NCI-H1417 treated with DMSO at 0.1 percent for 48 hours (cell line): ENCODE results near the gene UBE2QL1.

ENCODE experiments used
- DNase-seq: peaks from one replicate; lab custom pipeline; 2025; lab: John Stamatoyannopoulos, UW

Gene UBE2QL1

DNA sequence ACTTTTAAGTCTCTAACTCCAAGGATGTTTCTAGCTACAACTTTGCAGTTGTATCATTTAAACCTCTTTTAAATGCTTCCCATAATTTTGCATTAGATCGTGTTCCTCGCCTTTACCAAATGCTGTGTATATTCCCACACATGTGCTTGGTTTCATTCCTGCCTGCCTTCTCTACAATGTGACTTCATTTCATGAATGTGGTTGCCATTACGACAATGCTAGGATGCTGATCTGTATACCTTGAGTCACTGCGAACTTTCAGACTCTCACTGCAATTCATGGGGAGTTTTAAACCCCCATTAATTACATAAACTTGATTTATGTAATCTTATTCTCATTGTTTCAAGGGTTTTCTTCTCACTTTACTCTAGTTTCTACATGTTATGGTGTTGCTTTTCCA lies 50.3 kb downstream of the UBE2QL1 start:
- DNase-seq: no peak

DNA sequence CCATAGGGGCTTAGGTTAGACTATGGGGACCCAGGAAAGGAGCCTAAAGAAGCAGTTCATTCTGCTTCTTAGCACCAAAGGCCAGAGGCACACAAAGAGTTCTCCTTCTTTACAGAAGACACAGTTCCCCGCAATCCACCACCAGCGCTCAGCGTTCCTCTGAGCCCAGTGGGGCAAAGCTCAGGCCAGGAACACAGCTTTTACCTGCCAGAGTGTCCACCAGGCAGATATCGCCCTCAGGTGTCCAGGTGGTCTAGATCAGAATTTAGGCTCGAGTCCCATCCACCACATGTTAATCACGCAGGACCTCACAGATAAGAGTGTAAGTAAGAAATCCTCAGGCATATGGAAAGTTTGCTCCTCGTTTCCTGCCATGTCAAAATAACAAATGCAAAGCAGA lies 53.0 kb downstream of the UBE2QL1 start:
- DNase-seq: no peak

DNA sequence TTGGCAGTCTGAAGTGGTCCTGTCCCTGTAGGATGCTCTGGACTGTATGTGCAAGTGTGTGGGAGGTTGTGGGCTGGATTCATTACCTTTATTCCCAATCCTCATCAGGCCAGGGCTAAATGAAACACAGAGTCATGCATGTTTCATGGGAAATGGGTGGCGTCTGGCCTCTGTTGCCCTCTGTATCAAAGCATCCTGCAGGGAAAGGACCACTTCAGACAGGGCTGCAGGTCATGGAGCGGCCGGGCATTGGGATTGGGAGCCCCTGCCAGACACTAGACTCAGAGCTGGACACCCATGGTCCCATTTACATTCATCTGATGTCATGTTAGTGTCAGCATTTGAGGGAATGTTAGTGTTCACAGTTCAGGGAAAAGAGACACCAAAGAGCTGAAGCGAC lies 53.8 kb downstream of the UBE2QL1 start:
- no peak for DNase-seq

DNA sequence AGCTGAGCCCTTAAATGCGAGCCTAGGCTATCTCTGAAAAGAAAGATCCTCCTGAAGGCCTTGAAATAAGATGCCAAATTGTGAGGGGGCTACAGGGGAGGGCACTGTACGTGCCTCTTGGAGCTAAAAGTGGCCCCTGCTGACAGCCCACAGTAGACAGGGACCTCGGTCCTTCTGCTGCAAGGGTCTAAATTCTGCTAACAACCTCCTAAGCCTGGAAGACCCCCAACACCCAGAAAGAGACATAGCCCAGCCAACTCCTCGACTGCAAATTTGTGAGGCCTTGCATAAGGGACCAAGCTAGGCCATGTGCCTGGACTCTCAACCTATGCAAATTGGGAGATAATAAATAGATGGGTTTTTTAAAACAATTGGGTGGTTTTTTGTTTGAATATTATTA lies 54.7 kb downstream of the UBE2QL1 start:
- DNase-seq: no peak

DNA sequence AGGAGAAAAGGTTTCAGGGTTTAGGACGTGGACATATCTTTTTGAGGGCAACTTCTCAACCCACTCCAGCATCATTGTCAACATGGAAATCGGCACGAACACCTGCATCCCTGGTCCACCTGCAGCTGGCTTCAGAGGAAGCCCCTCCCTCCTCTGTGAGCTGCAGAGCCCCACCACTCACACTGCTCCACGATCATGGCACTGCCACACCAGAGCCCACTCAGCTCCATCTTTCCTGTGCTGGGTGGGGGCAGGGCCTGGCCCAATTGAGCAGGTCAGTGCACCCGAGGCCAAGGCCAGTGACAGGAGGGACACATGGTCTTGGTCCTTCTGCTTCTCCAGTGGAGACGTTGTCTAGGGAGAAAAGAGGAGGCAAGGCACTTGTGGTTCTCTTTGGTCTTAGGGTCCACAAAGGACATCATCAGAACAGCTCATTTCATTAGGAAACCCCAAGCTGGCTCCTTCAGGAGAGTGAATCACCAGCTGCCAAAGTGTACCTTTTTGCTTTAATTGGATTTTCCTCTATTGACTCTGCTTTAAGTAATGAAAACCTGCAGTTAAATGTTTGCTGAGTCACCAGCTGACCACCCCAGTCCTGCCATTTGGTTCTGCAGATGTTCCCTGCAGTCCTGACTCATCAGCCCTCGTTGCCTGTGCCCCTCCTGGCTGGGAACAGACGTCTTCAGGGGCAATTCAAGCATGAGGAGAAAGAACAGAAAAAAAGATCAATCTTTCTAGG lies 56.2 kb downstream of the UBE2QL1 start:
- peak; percentile 68 for DNase-seq

DNA sequence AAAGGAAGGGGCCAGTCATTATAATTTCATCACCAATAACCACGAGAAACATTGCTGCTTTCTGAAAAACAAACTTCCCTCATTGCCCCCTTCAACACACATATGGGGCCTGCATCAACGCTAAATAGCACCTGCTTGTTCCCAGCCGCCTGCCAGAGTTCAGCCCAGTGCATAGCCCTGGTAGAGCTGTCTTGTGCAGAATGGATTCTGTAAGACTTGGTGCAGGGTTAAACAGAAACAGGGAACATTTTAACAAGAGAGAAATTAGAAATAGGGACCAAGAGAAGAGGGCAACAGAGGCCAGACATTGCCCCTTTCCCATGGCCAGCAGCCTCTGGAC lies 56.7 kb downstream of the UBE2QL1 start:
- no peak for DNase-seq

DNA sequence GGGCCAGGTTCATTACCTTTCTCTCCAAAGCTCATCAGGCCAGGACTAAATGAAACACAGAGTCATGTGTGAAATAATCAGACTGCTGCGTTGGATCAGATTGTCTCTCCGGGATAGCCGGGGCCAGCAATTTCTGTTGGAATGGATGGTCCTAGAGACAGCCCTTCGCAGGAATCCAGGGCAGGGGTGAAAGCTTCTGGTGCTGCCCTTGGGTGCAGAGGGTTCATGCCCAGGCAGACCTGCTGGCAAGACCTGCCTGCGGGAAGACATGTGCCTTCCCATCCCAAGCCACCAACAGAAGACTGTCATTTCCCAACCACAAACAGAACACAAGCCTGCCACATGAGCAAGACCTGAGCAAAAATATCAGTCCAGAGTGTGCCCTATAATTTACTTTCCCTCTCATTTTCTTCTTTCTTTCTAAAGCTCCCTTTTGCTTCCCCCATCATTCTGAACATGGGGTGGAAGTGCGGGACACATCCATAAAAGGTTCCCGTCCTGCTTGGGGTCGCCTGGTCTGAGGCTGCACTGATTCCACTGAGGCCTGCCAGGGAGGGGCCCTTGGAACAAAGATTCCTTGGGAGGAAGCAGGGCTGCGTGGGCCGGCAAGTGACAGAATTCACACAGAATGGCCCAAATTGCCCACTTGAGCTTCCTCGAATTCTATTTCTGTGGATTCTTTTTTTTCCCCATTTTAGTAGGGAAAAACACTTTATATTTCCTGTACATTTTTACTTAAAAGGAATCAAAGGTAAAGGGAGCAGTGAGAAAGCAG lies 57.3 kb downstream of the UBE2QL1 start:
- DNase-seq: no peak

DNA sequence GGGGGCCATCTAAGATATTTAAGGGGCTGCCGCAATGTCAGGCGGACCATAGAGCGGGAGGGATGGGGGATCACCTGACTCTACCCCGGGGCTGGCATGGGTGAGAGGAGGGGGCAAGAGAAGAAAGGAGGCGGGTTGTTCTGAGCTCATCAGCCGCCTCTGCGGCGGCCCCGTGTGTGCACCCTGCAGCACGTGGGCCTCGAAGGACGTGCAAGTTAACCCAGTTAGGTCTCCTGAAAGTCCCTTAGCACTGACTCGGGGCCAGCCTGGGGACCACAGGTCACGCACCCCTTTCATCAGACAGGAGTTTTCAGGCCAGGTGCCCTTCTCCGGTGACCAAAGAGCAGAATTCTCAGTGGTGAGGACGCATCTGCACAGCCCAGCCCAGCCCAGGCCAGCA lies 58.0 kb downstream of the UBE2QL1 start:
- no peak for DNase-seq

DNA sequence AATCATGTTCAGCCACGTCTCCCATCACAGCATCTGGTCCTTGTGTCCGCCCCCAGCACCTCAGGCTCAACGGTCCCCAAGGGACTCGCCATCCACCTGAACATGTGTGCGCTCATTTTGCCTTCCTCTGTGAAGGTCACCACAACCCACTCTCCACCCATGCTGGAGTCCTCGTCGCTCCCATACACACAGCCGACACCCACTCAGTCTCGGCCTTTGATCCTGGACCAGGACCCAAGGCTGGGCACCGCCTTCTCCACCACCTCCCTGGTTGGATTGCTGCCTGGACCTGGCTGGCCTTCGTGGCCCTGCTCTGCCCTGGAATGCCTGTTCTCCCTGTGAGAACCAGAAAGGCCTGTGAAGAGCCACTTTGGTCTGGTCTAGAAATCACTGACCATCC lies 60.3 kb downstream of the UBE2QL1 start:
- no peak for DNase-seq

DNA sequence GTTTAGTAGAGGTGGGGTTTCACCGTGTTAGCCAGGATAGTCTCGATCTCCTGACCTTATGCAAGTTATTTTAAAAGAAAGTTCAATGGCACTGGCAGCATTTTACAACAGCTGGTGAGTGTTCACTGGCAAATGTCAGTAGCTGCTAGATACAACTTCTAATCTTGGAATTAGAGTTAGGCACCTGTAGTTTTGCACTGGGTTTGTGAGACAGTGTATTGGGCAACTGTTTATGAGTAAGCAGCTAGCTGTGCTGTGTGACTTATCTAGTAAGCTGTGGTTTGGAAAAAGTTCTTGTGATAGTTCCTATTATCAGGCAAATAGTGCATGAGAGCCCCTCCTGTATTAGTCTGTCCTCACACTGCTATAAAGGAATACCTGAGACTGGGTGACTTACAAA lies 61.5 kb downstream of the UBE2QL1 start:
- no peak for DNase-seq

DNA sequence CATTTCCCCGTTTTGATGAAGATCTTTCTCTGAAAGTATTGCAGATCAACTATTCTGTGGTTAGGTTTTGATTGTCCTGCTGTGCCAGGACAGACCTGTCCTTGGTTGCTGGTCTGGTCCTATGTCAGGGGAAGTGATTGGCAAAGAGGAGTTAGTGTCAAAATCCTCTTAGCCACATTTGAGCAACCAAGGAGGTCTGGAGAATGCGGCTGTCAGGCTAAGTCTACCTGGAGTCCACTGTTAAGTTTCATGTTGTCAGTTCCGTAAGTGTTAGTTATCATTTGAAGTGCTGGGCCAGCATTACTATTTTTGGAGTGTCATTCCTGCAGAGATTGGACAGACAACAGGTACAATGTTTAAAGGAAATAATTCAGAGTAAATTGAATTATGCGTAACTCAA lies 62.3 kb downstream of the UBE2QL1 start:
- no peak for DNase-seq

DNA sequence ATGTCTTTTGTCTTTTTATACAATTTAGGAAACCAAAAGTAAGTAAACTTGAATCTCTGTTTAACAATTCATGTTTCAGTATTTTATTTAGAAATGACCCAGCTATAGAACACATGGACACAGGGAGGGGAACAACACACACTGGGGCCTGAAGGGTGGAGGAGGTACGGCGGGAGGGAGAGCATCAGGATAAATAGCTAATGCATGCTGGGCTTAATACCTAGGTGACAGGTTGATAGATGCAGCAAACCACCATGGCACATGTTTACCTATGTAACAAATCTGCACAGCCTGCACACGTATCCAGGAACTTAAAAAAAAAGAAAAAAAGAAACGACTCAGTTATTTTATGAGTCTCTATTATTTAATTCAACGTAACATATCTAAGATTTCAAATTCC lies 67.2 kb downstream of the UBE2QL1 start:
- DNase-seq: peak; percentile 61

DNA sequence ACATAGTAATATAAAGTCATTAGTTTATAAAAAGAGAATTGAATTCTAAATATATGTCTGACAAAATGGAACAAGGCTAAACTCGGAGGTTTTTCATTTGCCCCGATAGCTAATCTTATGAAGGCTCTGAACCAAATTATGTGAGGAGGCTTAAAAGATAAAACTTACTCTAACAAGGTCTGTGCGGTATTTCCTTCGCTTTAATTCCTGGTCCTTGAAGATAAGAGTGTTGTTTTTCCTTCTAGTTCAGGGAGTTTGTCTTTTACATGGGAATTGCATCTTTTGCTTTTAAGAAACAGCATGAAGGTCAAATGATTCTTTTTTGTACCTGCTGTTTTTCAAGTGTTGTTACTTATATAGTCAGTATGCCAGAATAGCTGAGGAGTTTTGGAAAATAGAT lies 68.2 kb downstream of the UBE2QL1 start:
- DNase-seq: no peak

DNA sequence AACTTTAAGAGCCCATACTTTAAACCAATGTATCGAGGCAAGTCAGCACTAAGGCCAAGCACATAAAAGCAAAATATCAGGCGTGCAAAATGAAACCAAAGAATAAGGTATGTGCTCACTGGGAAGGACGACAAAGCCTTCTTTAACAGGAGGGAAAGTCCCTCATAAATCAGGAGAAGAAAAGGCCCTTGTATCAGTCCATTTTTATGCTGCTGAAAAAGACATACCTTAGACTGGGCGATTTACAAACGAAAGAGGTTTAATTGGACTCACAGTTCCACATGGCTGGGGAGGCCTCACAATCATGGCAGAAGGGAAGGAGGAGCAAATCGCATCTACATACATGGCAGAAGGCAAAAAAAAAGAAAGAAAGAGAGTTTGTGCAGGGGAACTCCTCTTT lies 68.9 kb downstream of the UBE2QL1 start:
- no peak for DNase-seq

DNA sequence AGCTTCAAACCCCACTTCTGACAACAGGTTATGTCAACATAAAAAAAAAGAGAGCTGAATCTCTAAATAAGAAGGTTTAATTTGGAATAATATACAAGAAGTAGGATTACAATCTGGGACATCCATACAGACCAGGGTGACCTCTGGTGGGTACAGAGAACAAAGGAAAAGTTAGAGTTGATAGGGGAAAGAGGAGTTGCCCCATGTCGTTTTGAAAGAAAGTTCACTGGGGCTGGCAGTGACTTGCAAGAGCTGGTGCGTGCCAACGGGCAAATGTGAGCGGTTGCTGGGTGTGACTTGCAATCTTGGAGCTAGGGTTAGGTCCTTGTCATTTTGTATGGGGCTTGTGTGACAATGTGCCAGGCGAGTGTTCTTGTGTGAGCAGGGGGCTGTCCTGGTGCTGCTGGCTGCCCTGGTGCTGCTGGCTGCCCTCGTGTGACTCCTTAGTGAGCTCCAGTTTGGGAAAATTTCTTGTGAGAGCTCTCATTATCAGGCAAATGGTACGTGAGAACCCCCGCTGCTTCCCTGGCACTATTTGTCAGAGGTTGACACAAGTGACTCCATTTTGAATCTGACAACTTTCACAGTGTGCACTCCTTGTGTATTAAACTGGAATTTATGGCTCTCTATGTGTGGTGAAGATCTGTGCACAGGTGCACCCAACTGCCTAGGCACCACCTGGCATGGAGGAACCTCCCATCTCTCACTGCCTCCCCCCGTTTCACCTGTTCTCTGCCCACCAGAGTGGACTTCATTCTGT lies 69.8 kb downstream of the UBE2QL1 start:
- DNase-seq: no peak

DNA sequence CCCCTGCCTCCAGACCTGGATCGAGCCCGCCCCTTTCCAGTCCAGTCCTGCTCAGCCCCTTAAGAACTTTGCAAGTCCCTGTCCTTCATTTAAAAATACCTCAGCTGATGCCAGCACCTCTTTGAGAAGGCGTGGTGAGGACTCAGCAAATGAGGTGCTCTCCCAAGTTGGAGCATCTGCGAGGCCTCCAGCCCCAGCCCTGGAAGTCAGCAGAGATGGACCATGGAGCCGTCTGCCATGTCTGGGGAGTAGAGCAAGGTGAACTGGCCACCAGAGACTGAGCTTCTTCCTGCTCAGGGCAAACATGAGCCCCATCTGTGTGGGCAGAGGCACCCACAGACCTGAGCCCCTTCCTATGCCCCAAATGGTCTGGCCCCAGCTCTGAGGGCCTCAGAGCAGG lies 71.5 kb downstream of the UBE2QL1 start:
- no peak for DNase-seq

DNA sequence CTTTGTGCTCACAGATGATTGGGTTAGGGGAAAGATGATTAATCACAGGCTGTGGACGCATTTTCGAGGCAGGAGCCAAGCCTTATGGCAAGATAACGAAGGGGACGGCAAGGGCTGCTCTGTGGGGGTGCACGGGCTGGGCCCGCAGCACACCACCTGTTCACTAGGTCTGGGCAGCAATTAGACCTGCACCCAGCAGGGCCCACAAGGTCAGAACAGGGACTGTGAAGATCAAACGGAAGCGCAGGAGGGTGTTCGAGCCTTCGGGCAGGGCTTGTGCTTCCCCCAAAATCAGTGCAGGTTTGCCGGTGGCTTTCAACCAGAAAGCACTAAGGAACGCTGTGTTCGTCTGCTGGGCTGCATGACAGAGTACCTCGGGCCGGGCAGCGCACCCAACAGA lies 73.7 kb downstream of the UBE2QL1 start:
- no peak for DNase-seq

DNA sequence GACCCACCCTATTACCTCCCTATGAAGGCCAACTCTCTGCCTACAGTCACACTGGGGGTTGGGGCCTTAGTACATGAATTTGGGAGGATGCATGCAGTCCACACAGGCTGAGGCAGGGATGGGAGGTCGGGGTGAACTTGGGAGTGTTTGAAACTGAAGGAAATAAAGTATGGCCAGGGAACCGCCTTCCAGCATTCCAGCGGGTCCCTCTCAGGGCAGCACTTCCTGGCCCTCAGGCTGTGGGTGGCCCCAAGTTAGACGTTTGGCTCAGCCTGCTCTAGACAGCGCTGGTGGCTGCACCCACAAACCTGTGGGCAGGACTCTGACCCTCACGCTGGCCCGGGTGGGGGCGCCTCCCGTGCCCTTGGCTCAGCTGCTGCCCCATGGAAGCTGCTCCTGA lies 74.3 kb downstream of the UBE2QL1 start:
- DNase-seq: no peak

DNA sequence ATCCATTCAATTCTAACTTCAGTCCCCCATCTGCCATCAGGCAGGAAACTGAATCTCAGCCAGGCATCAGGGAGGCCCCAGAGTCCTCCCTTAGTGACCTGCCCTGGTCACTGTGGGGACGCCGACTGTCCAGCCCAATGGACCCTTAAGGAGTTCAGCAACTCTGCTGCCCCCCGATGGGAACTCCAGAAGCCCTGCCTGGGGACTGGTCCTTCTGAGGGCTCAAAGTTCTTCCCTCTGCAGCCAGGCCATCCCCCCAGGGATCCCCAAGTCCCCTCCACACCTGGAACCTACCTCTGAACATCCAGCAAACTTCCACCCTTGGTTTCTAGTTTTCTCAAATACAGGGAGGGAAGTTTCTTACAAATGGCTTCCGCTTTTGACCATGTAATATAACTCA lies 76.8 kb downstream of the UBE2QL1 start:
- DNase-seq: no peak

DNA sequence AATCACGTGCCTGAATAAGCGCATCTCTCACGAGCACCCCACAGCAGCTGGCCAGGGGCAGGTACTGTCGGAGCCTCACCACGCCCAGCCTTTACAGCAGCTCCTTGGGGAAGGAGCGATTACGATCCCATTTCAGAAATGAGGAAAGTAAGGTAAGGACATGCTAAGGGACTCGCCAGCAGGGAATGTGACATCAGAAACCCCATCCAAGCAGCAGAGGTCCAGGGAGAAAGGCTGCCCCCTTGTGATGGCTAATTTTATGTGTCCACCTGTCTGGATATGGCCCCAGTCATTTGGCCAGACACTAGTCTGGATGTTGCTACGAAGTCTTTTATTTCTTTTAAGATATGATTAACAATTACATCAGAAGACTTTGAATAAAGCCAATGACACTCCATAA lies 77.3 kb downstream of the UBE2QL1 start:
- peak; percentile 34 for DNase-seq

DNA sequence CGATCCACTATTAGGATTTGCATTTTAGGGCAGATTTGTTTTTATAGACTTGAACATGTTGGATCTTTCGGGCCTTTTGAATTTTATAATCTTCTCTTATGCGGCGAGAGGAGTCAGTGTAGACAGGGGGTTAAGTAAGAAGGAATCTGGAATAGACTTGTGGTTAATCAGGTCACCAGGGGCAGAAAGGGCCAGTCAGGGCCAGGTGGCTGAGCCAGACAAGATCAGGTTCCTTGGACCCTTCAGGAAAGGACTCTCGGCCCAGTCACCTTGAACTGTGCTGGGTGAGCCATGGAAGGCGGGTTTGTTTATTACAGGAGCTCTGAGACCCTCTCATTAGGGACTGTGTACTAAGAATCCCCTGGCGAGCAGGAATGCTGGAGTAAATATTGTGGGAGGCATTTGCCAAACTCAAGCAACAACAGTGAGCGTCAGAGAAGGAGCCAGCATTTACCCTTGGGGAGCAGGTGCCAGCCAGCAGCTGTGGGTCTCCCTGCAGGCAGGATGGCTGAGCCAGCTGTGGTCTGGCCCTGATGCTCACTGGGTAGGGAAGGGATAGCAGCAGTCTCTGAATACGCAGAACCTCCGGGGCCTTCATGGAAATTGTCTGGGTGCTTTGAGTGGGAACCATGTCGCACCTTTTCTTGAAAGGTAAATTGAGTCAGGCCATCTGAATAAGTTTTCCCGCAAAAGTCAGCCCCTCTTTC lies 79.2 kb downstream of the UBE2QL1 start:
- DNase-seq: no peak

DNA sequence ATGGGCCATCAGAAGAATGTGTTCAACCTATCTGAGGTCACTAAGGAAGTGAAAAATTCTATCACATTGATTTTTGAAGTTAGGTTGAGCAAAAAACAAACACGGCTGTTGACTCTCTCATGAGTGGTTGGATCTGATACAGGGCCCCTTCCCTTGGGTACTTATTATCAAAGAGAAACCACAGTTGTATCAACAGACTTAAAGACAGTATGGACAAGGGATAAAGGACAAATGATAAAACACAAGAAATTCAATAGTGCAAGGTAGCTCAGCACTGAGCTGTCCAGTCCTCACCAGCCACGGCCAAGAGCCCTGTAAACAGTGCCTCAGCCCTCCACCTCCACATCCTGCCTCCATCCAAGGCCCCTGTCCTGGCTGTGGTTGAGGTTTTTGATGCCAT lies 86.9 kb downstream of the UBE2QL1 start:
- no peak for DNase-seq

DNA sequence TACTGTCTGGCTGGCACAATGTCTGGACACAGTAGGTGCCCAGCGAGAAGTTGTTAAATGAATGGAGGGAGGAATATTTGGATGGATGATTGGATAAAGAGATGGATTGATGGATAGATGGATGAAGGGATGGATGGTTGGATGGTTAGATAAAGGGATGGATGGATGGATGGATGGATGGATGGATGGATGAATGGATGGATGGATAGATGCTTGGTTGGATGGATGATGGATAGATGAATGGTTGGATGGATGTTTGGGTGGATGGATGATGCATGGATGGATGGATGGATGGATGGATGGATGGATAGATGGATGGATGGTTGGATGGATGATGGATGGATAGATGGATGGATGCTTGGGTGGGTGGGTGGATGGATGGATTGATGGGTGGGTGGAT lies 90.4 kb downstream of the UBE2QL1 start:
- no peak for DNase-seq
